Measurements from ENCODE around the gene MSANTD1. TPM values are rescaled to one million over a fixed set of nuclear protein-coding genes. Genes with fewer than 3 reads are reported as not detected.
A peak's percentile ranks its signal among the peaks of the same experiment; 100 is the strongest.

Gene MSANTD1
- total RNA-seq, 1 experiment from 2014 or later = 0.12 TPM

- no peak for DNase-seq (ENCODE audit: low read depth)
Measured at GRCh38 chr4:3263053-3263875, 14.3 kb downstream of the MSANTD1 start.

DNA sequence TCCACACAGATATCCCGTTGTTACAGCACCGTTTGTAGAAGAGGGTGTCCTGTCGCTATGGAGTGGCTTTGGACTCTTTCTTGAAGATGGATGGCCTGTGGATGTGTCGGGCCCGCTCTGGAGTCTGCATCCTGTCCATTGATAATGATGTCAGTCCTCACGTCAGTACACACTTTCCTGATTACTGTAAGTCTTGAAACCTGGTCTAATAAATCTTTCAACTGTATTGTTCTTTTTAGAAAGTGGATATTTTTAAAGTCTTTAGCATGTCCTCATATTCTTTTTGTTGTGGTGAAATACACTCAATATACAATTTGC, 14.9 kb downstream of the MSANTD1 start:
- no peak for DNase-seq (ENCODE audit: low read depth)

DNA sequence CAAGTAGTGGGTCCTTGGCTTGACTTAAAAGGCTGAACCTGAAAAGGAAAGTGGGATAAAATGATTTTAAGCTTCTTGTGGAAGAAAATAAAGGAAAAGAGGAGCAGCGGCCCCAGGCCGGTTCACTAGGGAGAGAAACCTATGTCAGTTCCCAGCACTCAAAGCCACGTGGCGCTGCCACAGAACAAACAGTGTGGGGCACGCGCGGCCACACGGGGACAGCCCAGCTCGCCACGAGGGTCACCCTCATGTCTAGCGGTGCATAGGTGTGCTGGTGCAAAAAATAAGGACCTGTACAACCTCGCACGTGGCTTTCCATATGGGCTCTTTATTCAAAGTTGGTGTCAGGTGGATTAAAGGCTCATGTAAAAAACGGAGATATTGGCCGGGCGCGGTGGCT, 17.1 kb downstream of the MSANTD1 start:
- DNase-seq (ENCODE audit: low read depth) = no peak

- no peak for DNase-seq (ENCODE audit: low read depth)
Measured at GRCh38 chr4:3267576-3268394, 18.8 kb downstream of the MSANTD1 start.

DNA sequence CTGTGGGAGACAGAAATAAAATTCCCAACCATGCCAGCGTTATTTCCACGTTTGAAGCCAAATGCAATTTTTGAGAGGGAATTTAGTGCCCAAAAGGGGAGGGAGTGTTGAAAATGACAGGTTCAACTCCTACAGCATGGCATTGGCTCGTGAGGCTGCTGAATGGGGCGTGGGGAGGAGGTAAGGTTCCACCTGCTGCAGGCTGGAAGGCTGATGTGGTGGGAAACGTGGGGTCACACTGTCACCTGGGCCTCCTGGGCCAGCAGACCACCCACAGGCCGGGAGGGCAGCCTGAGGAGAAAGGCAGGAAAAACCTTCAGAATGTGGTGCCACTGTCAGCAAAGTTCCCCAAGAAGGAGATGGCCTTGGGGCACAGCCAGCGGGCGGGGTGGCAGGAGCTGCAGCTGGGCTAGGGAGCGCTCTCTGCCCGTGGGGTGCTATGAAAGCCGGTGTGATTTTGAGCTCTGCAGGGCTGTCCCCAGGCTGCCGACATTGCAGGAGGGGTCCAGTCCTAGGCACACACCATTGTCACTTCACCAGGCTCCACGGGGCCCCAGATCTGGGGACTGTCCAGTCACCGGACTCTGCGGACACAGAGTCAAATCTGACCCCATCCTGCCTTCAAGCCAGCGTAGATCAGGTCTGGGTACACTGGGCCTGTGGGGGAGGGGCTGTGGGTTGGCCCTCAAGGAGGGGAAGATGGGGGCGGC, 19.6 kb downstream of the MSANTD1 start:
- DNase-seq (ENCODE audit: low read depth) = no peak

DNA sequence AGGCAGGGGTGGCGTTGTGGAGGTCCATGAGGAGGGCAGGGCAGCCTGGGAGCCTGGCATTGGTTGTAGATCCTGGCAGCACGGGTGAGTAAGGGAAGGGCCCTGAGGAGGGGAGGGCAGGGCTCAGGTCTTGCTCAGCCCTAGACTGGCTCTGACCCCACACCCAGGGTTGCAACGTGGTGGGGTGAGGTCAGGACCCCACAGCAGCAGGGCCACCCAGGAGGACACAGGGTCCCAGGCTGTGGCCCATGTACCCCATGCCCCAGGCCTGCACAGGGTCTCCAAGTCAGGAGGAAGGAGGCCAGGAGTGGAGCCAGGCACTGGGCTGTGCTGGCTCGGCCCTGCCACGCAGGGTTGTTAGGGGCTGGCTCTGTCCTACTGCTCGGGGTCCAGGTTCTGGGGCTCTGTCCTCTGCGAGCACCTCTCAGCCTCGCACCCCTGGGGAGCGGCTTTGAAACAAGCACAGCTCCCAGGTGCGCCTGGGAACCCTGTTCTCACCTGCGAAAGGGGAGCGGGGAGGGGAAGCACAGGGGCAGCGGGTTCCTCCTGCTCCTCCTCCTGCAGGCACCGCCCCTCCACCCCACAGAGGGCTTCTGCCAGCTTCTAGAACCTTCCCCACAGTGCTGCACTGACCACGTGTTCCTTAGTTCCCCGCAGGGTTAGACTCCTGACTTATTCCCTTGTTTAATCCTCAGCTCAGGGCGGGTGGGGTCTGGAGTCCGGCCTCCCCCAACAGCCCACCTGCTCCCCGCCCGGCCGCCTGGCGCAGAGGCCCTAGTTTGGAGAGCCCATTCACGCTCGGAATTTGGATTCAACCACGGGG, 20.4 kb downstream of the MSANTD1 start:
- no peak for DNase-seq (ENCODE audit: low read depth)

DNA sequence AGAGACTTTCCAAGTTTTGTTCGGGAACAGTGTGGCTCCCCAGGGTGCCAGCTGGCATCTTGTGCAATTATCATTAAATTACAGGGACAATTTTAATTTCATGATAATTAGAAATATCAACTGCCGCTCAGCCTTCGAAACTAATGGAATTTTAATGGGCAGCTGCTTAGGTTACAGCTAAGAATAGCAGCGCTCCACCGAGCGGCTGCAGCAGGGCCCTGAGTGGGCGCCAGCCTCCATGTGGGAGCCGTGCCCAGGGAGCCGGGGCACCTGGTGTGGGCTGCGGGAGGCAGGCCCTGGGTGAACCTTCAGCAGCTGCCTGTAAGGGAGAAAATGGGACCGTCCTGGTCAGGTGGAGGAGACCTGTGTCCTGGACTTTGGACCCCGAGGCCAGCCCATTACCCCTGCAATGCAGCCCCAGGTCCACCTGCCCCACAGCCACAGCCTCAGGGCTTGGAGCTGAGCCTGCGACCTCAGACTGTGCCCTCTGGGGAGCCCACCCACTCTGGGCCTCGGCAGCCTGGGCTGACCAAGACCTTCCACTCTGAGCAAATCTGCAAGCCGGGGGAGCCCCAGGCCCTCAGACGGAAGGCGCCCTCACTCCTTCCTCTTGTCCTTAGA, 21.1 kb downstream of the MSANTD1 start:
- no peak for DNase-seq (ENCODE audit: low read depth)

DNA sequence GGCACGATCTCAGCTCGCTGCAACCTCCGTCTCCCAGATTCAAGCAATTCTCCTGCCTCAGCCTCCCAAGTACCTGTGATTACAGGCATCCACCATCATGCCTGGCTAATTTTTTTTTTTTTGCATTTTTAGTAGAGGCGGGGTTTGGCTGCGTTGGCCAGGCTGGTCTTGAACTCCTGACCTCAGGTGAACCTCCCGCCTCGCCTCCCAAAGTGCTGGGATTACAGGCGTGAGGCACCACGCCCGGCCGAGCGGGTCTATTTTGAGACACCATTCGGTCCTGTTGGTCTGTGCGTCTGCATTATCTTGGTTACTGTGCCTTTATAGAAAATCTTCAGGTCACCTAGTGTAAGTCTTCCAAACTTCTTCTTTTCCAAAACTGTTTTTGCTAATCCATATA, 22.2 kb downstream of the MSANTD1 start:
- no peak for DNase-seq (ENCODE audit: low read depth)

GRCh38 chr4:3276986-3277385, 28.0 kb downstream of the MSANTD1 start:
- peak; percentile 74 for DNase-seq (ENCODE audit: low read depth)

- DNase-seq (ENCODE audit: low read depth) = no peak
Measured at GRCh38 chr4:3280466-3280865, 31.5 kb downstream of the MSANTD1 start.

- no peak for DNase-seq (ENCODE audit: low read depth)
Measured at GRCh38 chr4:3283483-3283882, 34.5 kb downstream of the MSANTD1 start.

GRCh38 chr4:3283916-3284315, 35.0 kb downstream of the MSANTD1 start:
- DNase-seq (ENCODE audit: low read depth) = peak; percentile 68

DNA sequence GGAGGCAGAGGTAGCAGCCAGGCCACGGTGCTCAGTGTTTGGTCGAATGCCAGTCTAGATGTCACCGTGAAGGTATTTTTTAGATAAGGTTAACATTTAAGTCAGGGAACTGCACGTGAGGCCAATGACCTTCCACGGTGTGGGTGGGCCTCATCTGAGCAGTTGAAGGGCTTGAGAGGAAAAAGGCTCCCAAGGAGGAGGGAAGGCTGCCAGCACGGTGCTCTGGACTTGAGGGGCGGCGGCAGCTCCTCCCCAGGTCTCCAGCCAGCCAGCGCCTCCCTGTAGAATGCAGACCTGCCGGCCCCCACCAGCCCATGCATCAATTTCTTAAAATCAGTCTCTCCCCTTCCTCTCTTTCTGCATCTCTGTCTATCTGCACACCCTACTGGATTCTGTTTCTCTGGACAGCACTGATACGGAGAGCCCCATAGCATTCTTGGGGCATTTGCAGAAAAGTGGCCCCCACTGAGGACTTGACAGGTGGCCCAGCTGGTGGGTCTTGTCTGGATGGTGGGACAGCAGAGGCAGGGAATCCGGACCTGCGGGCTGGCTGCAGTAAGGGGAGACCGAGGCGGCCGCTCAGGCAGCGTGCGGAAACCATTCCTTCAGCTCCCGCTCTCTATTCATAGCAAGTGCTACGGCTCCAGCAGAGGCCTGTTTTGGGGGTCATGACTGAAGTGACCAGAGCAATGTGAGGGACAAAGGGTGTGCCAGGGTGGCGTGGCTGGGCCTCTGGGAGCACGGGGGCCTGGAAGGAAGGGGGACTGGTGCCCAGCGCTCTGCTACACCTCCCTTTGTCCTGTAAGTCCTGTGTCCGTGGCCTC, 36.0 kb downstream of the MSANTD1 start:
- DNase-seq (ENCODE audit: low read depth) = no peak

GRCh38 chr4:3285558-3286334, 36.8 kb downstream of the MSANTD1 start:
- DNase-seq (ENCODE audit: low read depth) = peak; percentile 90

- DNase-seq (ENCODE audit: low read depth) = no peak
Measured at GRCh38 chr4:3286335-3287175, 37.6 kb downstream of the MSANTD1 start.

DNA sequence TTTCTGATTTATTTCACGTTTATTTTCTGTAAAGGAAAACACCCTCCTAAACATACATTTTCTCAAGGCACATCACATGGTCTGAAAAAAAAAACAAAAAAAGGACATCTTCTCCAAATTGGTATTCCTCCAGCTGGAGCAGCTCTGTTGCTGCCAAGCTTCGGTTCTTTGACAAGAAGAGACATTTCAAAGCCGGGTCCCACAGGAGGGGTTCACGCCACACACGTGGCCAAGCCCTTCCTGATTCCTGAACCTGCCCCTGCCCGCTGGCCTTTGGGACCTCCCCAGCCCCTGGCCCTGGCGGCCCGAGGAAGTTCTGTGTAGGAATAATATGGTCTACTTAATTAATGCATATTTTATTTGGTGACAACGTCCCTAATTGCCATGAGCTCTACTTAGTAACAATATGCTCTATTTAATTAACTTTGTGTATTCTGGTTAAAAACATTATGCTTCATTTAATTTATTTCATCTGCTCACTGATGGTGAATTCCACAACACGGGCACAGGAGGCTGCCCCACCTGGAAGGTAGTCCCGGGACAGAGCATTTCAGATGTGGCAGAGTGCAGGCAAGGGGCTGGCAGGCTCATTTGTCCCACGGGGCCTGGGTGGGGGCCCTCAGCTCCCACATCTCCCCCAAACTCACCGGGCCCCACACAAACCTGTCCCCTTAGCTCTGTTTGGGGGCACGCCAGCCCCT, 38.5 kb downstream of the MSANTD1 start:
- DNase-seq (ENCODE audit: low read depth) = no peak

DNA sequence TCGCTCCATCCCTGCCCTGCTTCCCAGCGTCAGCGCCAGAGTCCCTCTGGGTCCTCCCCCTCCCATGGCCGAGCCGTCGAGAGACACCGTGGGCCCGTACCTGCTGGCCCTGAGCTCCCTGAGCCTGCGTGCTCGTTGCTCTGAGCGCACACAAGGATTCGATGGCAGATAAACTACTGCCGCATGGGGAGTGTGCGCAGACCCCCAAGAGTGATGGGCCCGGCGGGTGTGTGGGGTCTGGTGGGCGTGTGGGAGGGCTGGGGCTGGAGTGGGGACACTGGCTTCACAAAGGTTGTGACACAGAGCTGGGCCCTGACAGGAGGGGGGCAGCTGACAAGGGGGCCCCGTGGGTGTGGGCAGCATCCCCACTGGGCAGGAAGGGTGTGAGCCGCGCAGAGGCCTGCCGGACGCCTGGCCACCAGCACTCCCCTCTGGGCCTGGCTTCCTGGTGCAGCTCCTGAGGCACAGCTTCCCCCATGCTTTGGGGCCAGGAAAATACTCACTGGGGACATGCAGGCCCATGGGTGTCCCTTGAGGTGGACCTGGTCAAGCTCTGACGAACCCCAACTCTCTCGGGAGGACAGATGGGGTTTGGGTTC, 39.1 kb downstream of the MSANTD1 start:
- no peak for DNase-seq (ENCODE audit: low read depth)

All from RPMI7951 (cell line).